Measurements from ENCODE around the gene GHSR. TPM values are rescaled to one million over a fixed set of nuclear protein-coding genes. Genes with fewer than 3 reads are reported as not detected.

The GHSR gene
- total and polyA plus RNA-seq, 2 of the 4 experiments (the other 2 are of a cell fraction) = not detected

- ChIA-PET POLR2A (ENCODE audit: unreplicated experiment) (no interaction called here), CTCF (no interaction called here)
- Histone ChIP-seq H4K5ac (ENCODE audit: low read depth, low read length) (no peak overlapping the region), H3K56ac (ENCODE audit: extremely low read depth, insufficient read depth, low read length) (no peak overlapping the region), H3K4me2 (ENCODE audit: low read depth, low read length) (no peak overlapping the region), H4K8ac (ENCODE audit: low read depth in 2 of 2, low read length in 2 of 2) (no peak overlapping the region), H3K79me1 (ENCODE audit: low read depth in 1 of 2, low read length in 2 of 2) (no peaks in the 10 kb centered on the region), H3K4ac (ENCODE audit: low read depth, low read length) (no peak overlapping the region), H2AK9ac (replicated peaks; ENCODE audit: low read depth, low read length, poor library complexity) (no peak overlapping the region), H2AFZ (replicated peaks; ENCODE audit: low read length, poor library complexity) (no peak overlapping the region), H2AK5ac (ENCODE audit: low read depth, low read length) (no peak overlapping the region), H3K36me3 (ENCODE audit: control insufficient read depth, insufficient read depth, low read length) (no peaks in the 10 kb centered on the region), H3K9me3 (ENCODE audit: control insufficient read depth, insufficient read depth, low read length) (no peaks in the 10 kb centered on the region), H3K4me1 (ENCODE audit: control insufficient read depth, insufficient read depth, low read length) (peaks cover 4% of the 10 kb centered on the region), H3K9ac (ENCODE audit: low read depth, low read length) (no peak overlapping the region), H3K14ac (replicated peaks; ENCODE audit: low read depth, low read length) (no peak overlapping the region), H4K91ac (ENCODE audit: insufficient read depth, low read depth, low read length) (no peak overlapping the region), H3K27me3 (ENCODE audit: control insufficient read depth, insufficient read depth, low read length) (no peaks in the 10 kb centered on the region; the same call in 1 of the 2 replicates), H3K27ac (ENCODE audit: insufficient read depth, low read length) (no peak overlapping the region), H3K23ac (ENCODE audit: low read depth, low read length) (no peak overlapping the region), H2BK15ac (ENCODE audit: low read depth, low read length) (no peak overlapping the region), H2BK20ac (ENCODE audit: low read depth, low read length) (no peak overlapping the region), H2BK5ac (ENCODE audit: low read depth, low read length, poor library complexity, severe bottlenecking) (no peak overlapping the region), H3K18ac (ENCODE audit: low read depth, low read length) (no peak overlapping the region), H3K9me1 (ENCODE audit: insufficient read depth, low read length) (no peaks in the 10 kb centered on the region; the same call in 1 of the 2 replicates), H2BK120ac (ENCODE audit: low read depth, low read length) (no peak overlapping the region), H4K20me1 (ENCODE audit: insufficient read depth, low read length) (no peaks in the 10 kb centered on the region), H3K4me3 (ENCODE audit: insufficient read depth, low read depth, low read length) (no peak overlapping the region)
- WGBS, 2 experiments (ENCODE audit: extremely low coverage in 2 of 2, insufficient read length in 1 of 2) = no CpG with 5 or more reads among the region's 1 CpG
- DNase-seq (no peak), ATAC-seq (ENCODE audit: low read depth) (no peak)
- dilution Hi-C loops (cut with HindIII; ENCODE audit: low sequenced_read_pairs, unreplicated experiment) = no loop called here
- in situ Hi-C loops (cut with MboI; ENCODE audit: low sequenced_read_pairs) = loop anchor here (10.0 kb wide), 1 partner anchor 827 kb away; no protein-coding TSS in a partner anchor
- intact Hi-C loops (cut with micrococcal nuclease) = no loop called here
- BruUV-seq (replicated peaks) = no TSS peak
- TF ChIP-seq FOS (IDR thresholded peaks at IDR 0.05; ENCODE audit: low read depth, low read length) (no peak), NFE2L2 (IDR thresholded peaks at IDR 0.05; ENCODE audit: low read depth, low read length) (no peak), USF2 (IDR thresholded peaks at IDR 0.05; ENCODE audit: low read depth, low read length) (no peak), MAFK (IDR thresholded peaks at IDR 0.05; ENCODE audit: low read depth, low read length) (no peak), POLR2A (IDR thresholded peaks at IDR 0.05; ENCODE audit: low read depth, low read length) (no peak), CTCF (conservative IDR thresholded peaks at IDR 0.05; ENCODE audit: low read depth, low read length) (no peak), ELK1 (IDR thresholded peaks at IDR 0.05; ENCODE audit: borderline replicate concordance, low read depth, low read length) (no peak), RAD21 (IDR thresholded peaks at IDR 0.05; ENCODE audit: low read length) (no peak), RFX5 (IDR thresholded peaks at IDR 0.05; ENCODE audit: low read depth, low read length) (no peak), RCOR1 (IDR thresholded peaks at IDR 0.05; ENCODE audit: insufficient replicate concordance, low read length) (no peak), MXI1 (IDR thresholded peaks at IDR 0.05; ENCODE audit: borderline replicate concordance, low read depth, low read length) (no peak), BHLHE40 (IDR thresholded peaks at IDR 0.05; ENCODE audit: low read depth, low read length) (no peak), MAZ (IDR thresholded peaks at IDR 0.05; ENCODE audit: borderline replicate concordance, low read depth, low read length) (no peak), SMC3 (IDR thresholded peaks at IDR 0.05; ENCODE audit: low read depth, low read length) (no peak), CEBPB (IDR thresholded peaks at IDR 0.05; ENCODE audit: low read depth, low read length) (no peak)
Measured at GRCh38 chr3:172471903-172472302, 23.6 kb upstream of the GHSR start.
